ENCODE data around the gene BBX.

GRCh38 chr3:107560166-107560565 is 37.4 kb downstream of the BBX start:
- TF ChIP-seq ARNTL (CRISPR knock-in tag; IDR thresholded peaks at IDR 0.05; ENCODE audit: borderline replicate concordance, low read depth) = no peak
- TF ChIP-seq, protein P1, sequence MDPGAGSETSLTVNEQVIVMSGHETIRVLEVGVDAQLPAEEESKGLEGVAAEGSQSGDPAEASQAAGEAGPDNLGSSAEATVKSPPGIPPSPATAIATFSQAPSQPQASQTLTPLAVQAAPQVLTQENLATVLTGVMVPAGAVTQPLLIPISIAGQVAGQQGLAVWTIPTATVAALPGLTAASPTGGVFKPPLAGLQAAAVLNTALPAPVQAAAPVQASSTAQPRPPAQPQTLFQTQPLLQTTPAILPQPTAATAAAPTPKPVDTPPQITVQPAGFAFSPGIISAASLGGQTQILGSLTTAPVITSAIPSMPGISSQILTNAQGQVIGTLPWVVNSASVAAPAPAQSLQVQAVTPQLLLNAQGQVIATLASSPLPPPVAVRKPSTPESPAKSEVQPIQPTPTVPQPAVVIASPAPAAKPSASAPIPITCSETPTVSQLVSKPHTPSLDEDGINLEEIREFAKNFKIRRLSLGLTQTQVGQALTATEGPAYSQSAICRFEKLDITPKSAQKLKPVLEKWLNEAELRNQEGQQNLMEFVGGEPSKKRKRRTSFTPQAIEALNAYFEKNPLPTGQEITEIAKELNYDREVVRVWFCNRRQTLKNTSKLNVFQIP (CRISPR knock-in tag; IDR thresholded peaks at IDR 0.05; ENCODE audit: borderline replicate concordance, low read depth) = no peak
- TF ChIP-seq BACH2 (CRISPR knock-in tag; IDR thresholded peaks at IDR 0.05; ENCODE audit: borderline replicate concordance) = no peak
- TF ChIP-seq CREB5 (CRISPR knock-in tag; IDR thresholded peaks at IDR 0.05; ENCODE audit: low read depth) = no peak
- TF ChIP-seq PATZ1 (CRISPR knock-in tag; IDR thresholded peaks at IDR 0.05; ENCODE audit: borderline replicate concordance) = no peak
- no peak for TF ChIP-seq ZNF565 (CRISPR knock-in tag; conservative IDR thresholded peaks at IDR 0.05; ENCODE audit: low read depth)
- no peak for TF ChIP-seq ZC3H10 (CRISPR knock-in tag; IDR thresholded peaks at IDR 0.05)
- no peak for TF ChIP-seq ESRRG (CRISPR knock-in tag; IDR thresholded peaks at IDR 0.05)
- no peak for TF ChIP-seq RARB (CRISPR knock-in tag; IDR thresholded peaks at IDR 0.05)
- no peak for TF ChIP-seq CSRNP3 (CRISPR knock-in tag; IDR thresholded peaks at IDR 0.05)
- TF ChIP-seq CSDC2 (CRISPR knock-in tag; IDR thresholded peaks at IDR 0.05) = no peak
- TF ChIP-seq ZNF8 (CRISPR knock-in tag; IDR thresholded peaks at IDR 0.05) = no peak
- TF ChIP-seq ZFP3 (CRISPR knock-in tag; IDR thresholded peaks at IDR 0.05) = no peak
- no peak for TF ChIP-seq ZFP30 (CRISPR knock-in tag; IDR thresholded peaks at IDR 0.05)

Data from SK-N-SH treated with all-trans-retinoic acid at 6 μM for 48 hours (cell line).